ENCODE results near the gene BPTF.

The BPTF gene

GRCh38 chr17:67998466-67998865 is 173.2 kb downstream of the BPTF start:
- H3K9me3 ChIP-seq (ENCODE audit: control insufficient read depth, low read length) = no peaks in the 10 kb centered on the region
- no peaks in the 10 kb centered on the region for H3K36me3 ChIP-seq (ENCODE audit: control insufficient read depth, insufficient read depth, low read length)
- H3K9ac ChIP-seq = no peak overlapping the region
- no peaks in the 10 kb centered on the region for H3K27me3 ChIP-seq (ENCODE audit: control insufficient read depth, insufficient read depth, low read length)
- TF ChIP-seq CTCF (IDR thresholded peaks at IDR 0.05) = no peak
- no peak overlapping the region for H3K4me3 ChIP-seq (ENCODE audit: low read depth, low read length)
- no peak overlapping the region for H2AFZ ChIP-seq
- no peak overlapping the region for H3K27ac ChIP-seq
- no peak overlapping the region for H3K4me2 ChIP-seq (ENCODE audit: low read length)
- H3K79me2 ChIP-seq = no peaks in the 10 kb centered on the region
- peaks cover 5% of the 10 kb centered on the region for H3K4me1 ChIP-seq

GRCh38 chr17:67999291-67999911 is 174.1 kb downstream of the BPTF start:
- no peaks in the 10 kb centered on the region for H3K36me3 ChIP-seq (ENCODE audit: control insufficient read depth, insufficient read depth, low read length)

GRCh38 chr17:68004201-68004600 is 178.9 kb downstream of the BPTF start:
- no peaks in the 10 kb centered on the region for H3K27me3 ChIP-seq (ENCODE audit: control insufficient read depth, insufficient read depth, low read length)
- no peaks in the 10 kb centered on the region for H3K36me3 ChIP-seq (ENCODE audit: control insufficient read depth, insufficient read depth, low read length)
- no peak overlapping the region for H3K4me2 ChIP-seq (ENCODE audit: low read length)
- no peak for TF ChIP-seq CTCF (IDR thresholded peaks at IDR 0.05)
- H3K9ac ChIP-seq = no peak overlapping the region
- H3K27ac ChIP-seq = no peak overlapping the region
- H3K4me1 ChIP-seq = no peaks in the 10 kb centered on the region
- no peaks in the 10 kb centered on the region for H3K79me2 ChIP-seq
- no peaks in the 10 kb centered on the region for H3K9me3 ChIP-seq (ENCODE audit: control insufficient read depth, low read length)
- H3K4me3 ChIP-seq (ENCODE audit: low read depth, low read length) = no peak overlapping the region
- no peak overlapping the region for H2AFZ ChIP-seq

More at GRCh38 chr17:67999291-67999911, 174.1 kb downstream of the BPTF start:
- Histone ChIP-seq H3K27ac (no peak overlapping the region), H3K4me3 (ENCODE audit: low read depth, low read length) (no peak overlapping the region), H3K79me2 (no peaks in the 10 kb centered on the region), H3K4me2 (ENCODE audit: low read length) (no peak overlapping the region), H3K9ac (no peak overlapping the region), H3K9me3 (ENCODE audit: control insufficient read depth, low read length) (no peaks in the 10 kb centered on the region), H3K27me3 (ENCODE audit: control insufficient read depth, insufficient read depth, low read length) (no peaks in the 10 kb centered on the region), H2AFZ (no peak overlapping the region), H3K4me1 (peaks cover 5% of the 10 kb centered on the region)
- no peak for TF ChIP-seq CTCF (IDR thresholded peaks at IDR 0.05)

- Histone ChIP-seq H3K4me1 (no peaks in the 10 kb centered on the region), H3K9ac (no peak overlapping the region), H3K79me2 (no peaks in the 10 kb centered on the region), H3K4me3 (ENCODE audit: low read depth, low read length) (no peak overlapping the region), H3K4me2 (ENCODE audit: low read length) (no peak overlapping the region), H2AFZ (no peak overlapping the region), H3K36me3 (ENCODE audit: control insufficient read depth, insufficient read depth, low read length) (no peaks in the 10 kb centered on the region), H3K27me3 (ENCODE audit: control insufficient read depth, insufficient read depth, low read length) (no peaks in the 10 kb centered on the region), H3K9me3 (ENCODE audit: control insufficient read depth, low read length) (no peaks in the 10 kb centered on the region), H3K27ac (no peak overlapping the region)
- no peak for TF ChIP-seq CTCF (IDR thresholded peaks at IDR 0.05)
Observed at GRCh38 chr17:68006797-68007196, 181.5 kb downstream of the BPTF start.

- peak; percentile 67 for TF ChIP-seq CTCF (IDR thresholded peaks at IDR 0.05)
- no peak overlapping the region for H3K9ac ChIP-seq
- no peak overlapping the region for H3K4me3 ChIP-seq (ENCODE audit: low read depth, low read length)
- no peaks in the 10 kb centered on the region for H3K4me1 ChIP-seq
- H3K79me2 ChIP-seq = no peaks in the 10 kb centered on the region
- H3K36me3 ChIP-seq (ENCODE audit: control insufficient read depth, insufficient read depth, low read length) = no peaks in the 10 kb centered on the region
- peak overlapping the region; percentile 25 for H2AFZ ChIP-seq
- peak overlapping the region; percentile 22 for H3K4me2 ChIP-seq (ENCODE audit: low read length)
- no peaks in the 10 kb centered on the region for H3K27me3 ChIP-seq (ENCODE audit: control insufficient read depth, insufficient read depth, low read length)
- H3K9me3 ChIP-seq (ENCODE audit: control insufficient read depth, low read length) = no peaks in the 10 kb centered on the region
- no peak overlapping the region for H3K27ac ChIP-seq
Observed at GRCh38 chr17:68011199-68011665, 185.9 kb downstream of the BPTF start.

Data from parathyroid adenoma (tissue), 2 donors.